ENCODE results near the gene LIMK2. TPM values are rescaled to one million over a fixed set of nuclear protein-coding genes. Genes with fewer than 3 reads are reported as not detected.

Gene LIMK2
- total and polyA plus RNA-seq, 10 of the 15 experiments (the other 5 are each of a cell fraction or from before 2014, with no cell fraction given) = 2.9 to 40.4 (median 26.7) TPM

DNA sequence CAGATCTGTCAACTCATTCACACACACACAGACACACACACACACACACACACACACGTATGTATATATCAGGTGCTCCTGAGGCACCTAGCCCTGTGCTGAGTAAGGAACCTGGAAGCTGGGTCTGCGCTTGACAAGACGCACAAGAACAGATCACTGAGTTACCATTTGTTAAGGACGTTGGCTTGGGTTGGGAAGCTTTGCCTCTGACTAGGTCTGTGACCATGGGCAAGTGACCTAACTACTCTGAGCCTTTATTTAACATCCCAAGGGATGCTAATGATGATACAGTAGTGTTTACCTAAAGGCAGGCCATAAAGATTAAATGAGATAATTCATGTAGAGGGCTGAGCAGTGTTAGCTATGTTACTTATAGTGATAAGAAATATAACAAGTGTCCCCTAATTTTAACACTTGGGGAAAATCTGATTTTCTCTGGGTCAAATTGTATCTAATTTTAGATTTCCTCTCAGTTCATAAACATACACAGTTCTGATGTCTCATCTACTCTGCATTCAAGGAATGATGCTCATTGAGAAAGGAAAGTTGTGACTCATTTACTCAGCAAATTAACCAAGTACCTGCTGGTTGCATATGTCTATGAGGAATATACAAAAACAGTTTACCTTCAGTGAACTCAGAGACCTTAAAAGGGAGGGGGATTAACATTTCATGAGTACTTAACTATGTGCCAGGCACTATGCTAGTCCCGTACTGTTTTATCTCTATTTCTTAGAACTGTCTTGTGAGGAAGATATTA lies 38.5 kb upstream of the LIMK2 start (continued):
- TF ChIP-seq, protein P1, sequence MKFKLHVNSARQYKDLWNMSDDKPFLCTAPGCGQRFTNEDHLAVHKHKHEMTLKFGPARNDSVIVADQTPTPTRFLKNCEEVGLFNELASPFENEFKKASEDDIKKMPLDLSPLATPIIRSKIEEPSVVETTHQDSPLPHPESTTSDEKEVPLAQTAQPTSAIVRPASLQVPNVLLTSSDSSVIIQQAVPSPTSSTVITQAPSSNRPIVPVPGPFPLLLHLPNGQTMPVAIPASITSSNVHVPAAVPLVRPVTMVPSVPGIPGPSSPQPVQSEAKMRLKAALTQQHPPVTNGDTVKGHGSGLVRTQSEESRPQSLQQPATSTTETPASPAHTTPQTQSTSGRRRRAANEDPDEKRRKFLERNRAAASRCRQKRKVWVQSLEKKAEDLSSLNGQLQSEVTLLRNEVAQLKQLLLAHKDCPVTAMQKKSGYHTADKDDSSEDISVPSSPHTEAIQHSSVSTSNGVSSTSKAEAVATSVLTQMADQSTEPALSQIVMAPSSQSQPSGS (IDR thresholded peaks at IDR 0.05; ENCODE audit: low read length) = no peak
- TF ChIP-seq, protein P2, sequence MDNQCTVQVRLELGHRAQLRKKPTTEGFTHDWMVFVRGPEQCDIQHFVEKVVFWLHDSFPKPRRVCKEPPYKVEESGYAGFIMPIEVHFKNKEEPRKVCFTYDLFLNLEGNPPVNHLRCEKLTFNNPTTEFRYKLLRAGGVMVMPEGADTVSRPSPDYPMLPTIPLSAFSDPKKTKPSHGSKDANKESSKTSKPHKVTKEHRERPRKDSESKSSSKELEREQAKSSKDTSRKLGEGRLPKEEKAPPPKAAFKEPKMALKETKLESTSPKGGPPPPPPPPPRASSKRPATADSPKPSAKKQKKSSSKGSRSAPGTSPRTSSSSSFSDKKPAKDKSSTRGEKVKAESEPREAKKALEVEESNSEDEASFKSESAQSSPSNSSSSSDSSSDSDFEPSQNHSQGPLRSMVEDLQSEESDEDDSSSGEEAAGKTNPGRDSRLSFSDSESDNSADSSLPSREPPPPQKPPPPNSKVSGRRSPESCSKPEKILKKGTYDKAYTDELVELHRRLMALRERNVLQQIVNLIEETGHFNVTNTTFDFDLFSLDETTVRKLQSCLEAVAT (IDR thresholded peaks at IDR 0.05) = no peak
- no peak for TF ChIP-seq EGR1 (IDR thresholded peaks at IDR 0.05; ENCODE audit: borderline replicate concordance in 1 of 2, low read depth in 2 of 2, low read length in 2 of 2)
- no peak for TF ChIP-seq NFYA (IDR thresholded peaks at IDR 0.05; ENCODE audit: borderline replicate concordance, low read depth, low read length)
- no peak for TF ChIP-seq BMI1 (IDR thresholded peaks at IDR 0.05; ENCODE audit: borderline replicate concordance)

DNA sequence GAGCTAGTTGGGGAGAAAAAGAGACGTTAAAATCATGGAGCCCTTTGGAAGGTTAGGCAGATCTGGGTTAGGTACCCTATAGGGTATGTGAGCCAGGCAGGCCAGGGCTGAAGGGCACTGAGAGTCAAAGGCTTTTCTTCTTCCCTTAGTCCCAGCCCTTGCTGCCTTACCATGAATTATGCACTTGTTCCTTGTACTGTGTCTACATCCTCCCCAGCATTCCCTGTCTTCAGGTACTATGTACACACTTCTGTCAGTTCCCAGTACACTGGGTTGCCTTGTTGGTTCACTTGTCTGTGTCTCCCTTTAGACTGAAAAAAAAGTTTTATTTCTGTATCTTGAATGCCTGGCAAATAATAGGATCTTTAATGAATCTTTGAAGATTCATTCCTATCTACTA lies 35.2 kb upstream of the LIMK2 start:
- H3K4me3 ChIP-seq = no peak overlapping the region
- POLR2A ChIA-PET = no interaction called here
- SMC1A ChIA-PET (ENCODE audit: uncharacterized antibody, unreplicated experiment) = no interaction called here
- BruUV-seq (replicated peaks) = no TSS peak
- H3K9me3 ChIP-seq (replicated peaks; ENCODE audit: control insufficient read depth, insufficient read depth, low read length) = no peaks in the 10 kb centered on the region
- CTCF ChIA-PET = no interaction called here
- WGBS (ENCODE audit: insufficient coverage, insufficient replicate concordance, low lambda C conversion rate, missing lambda C conversion rate) = 100% methylated on average over 1 of the region's 1 CpG
- H3K79me2 ChIP-seq (ENCODE audit: control insufficient read depth, insufficient read depth, low read length) = peaks cover 2% of the 10 kb centered on the region; the same call in 1 of the 2 replicates
- DNase-seq (ENCODE audit: low read depth, low spot score) = no peak
- TF ChIP-seq, protein P3, sequence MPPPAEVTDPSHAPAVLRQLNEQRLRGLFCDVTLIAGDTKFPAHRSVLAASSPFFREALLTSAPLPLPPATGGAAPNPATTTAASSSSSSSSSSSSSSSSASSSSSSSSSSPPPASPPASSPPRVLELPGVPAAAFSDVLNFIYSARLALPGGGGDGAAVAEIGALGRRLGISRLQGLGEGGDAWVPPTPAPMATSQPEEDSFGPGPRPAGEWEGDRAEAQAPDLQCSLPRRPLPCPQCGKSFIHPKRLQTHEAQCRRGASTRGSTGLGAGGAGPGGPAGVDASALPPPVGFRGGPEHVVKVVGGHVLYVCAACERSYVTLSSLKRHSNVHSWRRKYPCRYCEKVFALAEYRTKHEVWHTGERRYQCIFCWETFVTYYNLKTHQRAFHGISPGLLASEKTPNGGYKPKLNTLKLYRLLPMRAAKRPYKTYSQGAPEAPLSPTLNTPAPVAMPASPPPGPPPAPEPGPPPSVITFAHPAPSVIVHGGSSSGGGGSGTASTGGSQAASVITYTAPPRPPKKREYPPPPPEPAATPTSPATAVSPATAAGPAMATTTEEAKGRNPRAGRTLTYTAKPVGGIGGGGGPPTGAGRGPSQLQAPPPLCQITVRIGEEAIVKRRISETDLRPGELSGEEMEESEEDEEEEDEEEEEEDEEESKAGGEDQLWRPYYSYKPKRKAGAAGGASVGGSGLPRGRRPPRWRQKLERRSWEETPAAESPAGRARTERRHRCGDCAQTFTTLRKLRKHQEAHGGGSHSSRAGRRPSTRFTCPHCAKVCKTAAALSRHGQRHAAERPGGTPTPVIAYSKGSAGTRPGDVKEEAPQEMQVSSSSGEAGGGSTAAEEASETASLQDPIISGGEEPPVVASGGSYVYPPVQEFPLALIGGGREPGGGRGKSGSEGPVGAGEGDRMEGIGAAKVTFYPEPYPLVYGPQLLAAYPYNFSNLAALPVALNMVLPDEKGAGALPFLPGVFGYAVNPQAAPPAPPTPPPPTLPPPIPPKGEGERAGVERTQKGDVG (CRISPR knock-in tag; IDR thresholded peaks at IDR 0.05) = no peak
- TF ChIP-seq SMC3 (IDR thresholded peaks at IDR 0.05; ENCODE audit: borderline replicate concordance, low read length) (no peak), PAX5 (IDR thresholded peaks at IDR 0.05; ENCODE audit: borderline replicate concordance, low read depth, low read length) (no peak), NBN (IDR thresholded peaks at IDR 0.05) (no peak), SIX5 (IDR thresholded peaks at IDR 0.05; ENCODE audit: low read depth, low read length, severe bottlenecking) (no peak), SRF (IDR thresholded peaks at IDR 0.05; ENCODE audit: low read depth in 2 of 2, low read length in 2 of 2) (no peak), SREBF1 (IDR thresholded peaks at IDR 0.05; ENCODE audit: low read length) (no peak), ZZZ3 (IDR thresholded peaks at IDR 0.05; ENCODE audit: control insufficient read depth, insufficient read length, low read depth) (no peak), ESRRA (IDR thresholded peaks at IDR 0.05; ENCODE audit: low read length) (no peak), FOS (IDR thresholded peaks at IDR 0.05; ENCODE audit: borderline replicate concordance, extremely low read depth, insufficient read length) (no peak), MYC (IDR thresholded peaks at IDR 0.05; ENCODE audit: insufficient read depth, insufficient read length, insufficient replicate concordance, low read length, severe bottlenecking) (no peak), STAT1 (conservative IDR thresholded peaks at IDR 0.05) (no peak)
- no peak overlapping the region for H2AFZ ChIP-seq (ENCODE audit: control insufficient read depth, low read depth, low read length)
- ATAC-seq = no peak
- no peaks in the 10 kb centered on the region for H3K27me3 ChIP-seq (replicated peaks in 1 of 2; ENCODE audit: control insufficient read depth in 2 of 2, insufficient read depth in 2 of 2, low read length in 1 of 2)
- in situ Hi-C loops (cut with MboI) = no loop called here
- H3K27ac ChIP-seq (ENCODE audit: control insufficient read depth, insufficient read depth) = no peak overlapping the region
- H3K4me2 ChIP-seq (ENCODE audit: control insufficient read depth, insufficient read depth) = no peak overlapping the region
- H3K36me3 ChIP-seq (ENCODE audit: control insufficient read depth in 2 of 2, insufficient read depth in 2 of 2, low read length in 1 of 2) = peaks cover 2 to 5% of the 10 kb centered on the region in 2 experiments; a peak in 3 of 4 replicates
- no peaks in the 10 kb centered on the region; the same call in 1 of the 2 replicates for H4K20me1 ChIP-seq (ENCODE audit: control insufficient read depth, insufficient read depth)
- RAD21 ChIA-PET (ENCODE audit: unreplicated experiment) = no interaction called here
- no peak overlapping the region for H3K9ac ChIP-seq (ENCODE audit: control insufficient read depth, insufficient read depth, low read length)
- no peak for FAIRE-seq
- H3K4me1 ChIP-seq (ENCODE audit: control insufficient read depth, insufficient read depth, low read length) = peaks cover 12% of the 10 kb centered on the region
- intact Hi-C loops (cut with micrococcal nuclease; ENCODE audit: unreplicated experiment) = no loop called here

All from GM12878 (cell line).